ENCODE results near the gene THADA.
"Not testable (repeated sequence)": the region's sequence is repeated elsewhere in the genome, so short reads cannot be mapped to it uniquely, and the experiment has no call there.

THADA gene

GRCh38 chr2:43595603-43596412 is at the start of gene THADA:
Gene THADA, minus strand, starts transcription at chr2:43596038. Its CDS starts 3,646 bp downstream, at chr2:43592392.
- DNase-seq (ENCODE audit: low spot score): peak; percentile 98

- no peak for DNase-seq (ENCODE audit: low spot score)
Observed at GRCh38 chr2:43643680-43644079, 47.8 kb upstream of the THADA start.

DNA sequence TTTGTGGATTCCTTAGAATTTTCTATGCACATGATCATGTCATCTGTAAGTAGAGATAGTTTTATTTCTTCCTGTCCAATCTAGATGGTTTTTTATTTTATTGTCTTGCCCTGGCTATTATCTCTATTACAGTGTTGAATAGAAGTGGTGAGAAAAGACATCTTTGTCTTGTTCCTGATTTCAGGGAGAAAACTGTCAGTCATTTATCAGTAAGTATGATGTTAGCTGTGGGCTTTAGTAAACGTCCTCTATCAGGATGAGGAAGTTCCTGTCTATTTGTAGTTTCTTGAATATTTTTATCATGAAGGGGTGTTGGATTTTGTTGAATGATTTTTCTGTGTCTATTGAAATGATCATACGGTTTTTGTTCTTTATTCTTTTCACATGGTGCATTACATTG is 46.5 kb upstream of the THADA start:
- no peak for DNase-seq (ENCODE audit: low spot score)

GRCh38 chr2:43637030-43637803 is 41.4 kb upstream of the THADA start, which contains the start of gene PLEKHH2:
Gene PLEKHH2, plus strand, starts transcription at chr2:43637260. Its CDS starts 7,414 bp downstream, at chr2:43644674.
- peak; percentile 78 for DNase-seq (ENCODE audit: low spot score)

DNA sequence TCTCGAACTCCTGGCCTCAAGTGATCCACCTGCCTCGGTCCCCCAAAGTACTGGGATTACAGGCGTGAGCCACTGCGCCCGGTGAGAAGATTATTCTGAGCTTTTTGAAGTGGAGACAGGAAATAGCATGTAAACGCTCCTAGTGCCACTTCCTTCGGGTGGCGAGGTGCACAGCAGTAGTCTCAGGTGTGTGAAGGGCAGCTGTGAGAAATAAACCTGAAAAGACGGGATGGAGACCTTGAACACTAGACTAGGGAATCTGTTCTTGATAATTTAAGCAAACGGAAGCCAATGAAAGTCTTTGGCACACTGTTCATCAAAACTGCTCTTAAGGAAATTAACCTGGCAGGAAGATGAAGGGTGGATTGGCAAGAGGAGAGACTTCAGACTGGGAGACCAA is 40.8 kb upstream of the THADA start:
- DNase-seq (ENCODE audit: low spot score): peak; percentile 2

DNA sequence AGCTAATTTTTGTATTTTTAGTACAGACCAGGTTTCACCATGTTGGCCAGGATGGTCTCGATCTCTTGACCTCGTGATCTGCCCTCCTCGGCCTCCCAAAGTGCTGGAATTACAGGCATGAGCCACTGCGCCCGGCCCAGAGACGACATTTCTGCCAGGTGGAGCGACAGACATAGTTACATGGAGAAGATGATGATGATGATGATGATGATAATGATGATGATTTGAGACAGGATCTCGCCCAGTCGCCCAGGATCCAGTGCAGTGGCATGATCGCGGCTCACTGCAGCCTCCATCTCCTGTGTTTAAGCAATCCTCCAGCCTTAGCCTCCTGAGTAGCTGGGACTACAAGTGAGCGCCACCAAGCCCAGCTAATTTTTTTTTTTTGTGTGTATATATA is 40.3 kb upstream of the THADA start:
- DNase-seq (ENCODE audit: low spot score): not testable (repeated sequence)

DNA sequence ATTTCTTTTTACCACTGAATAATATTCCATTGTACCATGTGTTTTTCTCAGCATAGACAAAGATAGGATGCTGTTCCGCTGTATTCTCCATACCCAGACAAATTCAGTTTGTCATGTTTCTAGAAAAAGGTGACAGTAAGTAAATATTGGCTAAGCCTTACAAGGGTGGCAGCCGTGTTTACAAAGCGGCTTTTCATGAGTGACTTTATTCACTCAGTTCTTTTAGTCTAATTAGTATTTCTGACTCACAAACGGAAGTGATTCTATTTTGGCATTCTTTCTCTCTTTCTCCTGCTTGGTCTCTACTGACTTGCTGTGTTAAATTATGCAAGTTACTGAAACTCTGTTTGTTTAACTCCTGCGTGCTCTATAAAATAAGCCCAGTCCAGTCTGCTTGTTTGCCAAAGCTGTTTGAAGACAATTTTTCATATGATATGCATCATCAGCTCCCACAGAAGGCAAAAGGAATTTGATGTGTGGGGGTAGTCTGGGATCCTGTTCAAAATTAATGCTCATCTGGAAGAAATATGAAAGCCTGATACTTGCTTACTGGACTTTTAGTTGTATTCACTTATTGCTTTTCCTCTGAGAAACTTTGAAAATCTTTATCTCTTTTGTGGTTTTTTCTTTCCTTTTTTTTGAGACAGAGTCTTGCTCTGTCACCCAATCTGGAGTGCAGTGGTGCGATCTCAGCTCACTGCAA is 38.9 kb upstream of the THADA start:
- no peak for DNase-seq (ENCODE audit: low spot score)

DNA sequence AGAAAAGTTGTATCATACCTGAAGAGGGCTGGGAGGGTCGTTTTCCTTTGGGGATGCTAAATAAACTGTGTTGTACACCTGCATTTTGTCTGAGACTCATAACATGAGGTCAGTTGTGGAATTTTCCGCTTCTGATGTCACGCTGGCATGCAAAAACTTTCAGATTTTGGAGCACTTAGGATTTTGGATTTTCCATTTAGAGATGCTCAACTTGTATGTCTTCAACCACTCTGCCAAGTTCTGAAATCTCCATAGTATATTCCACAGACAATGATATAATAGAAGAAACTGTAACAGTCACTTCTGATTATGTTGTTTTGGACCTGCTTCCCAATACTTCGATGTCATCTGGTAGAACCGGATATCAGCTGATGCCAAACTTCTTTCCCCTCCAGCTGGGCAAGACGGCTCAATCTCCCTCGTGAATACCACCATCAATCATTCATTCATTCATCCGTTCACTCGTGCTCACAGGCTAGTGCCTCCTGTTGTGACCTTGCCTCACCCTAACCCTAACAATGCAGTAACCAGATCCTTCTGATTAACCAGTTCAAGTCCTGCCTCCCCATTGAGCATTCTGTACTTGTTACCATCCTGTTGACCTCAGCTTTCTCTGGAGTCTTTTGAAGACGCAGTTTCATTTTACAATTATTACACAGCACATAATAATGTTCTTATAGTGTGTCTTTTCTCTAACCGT is 35.9 kb upstream of the THADA start:
- DNase-seq (ENCODE audit: low spot score): no peak

DNA sequence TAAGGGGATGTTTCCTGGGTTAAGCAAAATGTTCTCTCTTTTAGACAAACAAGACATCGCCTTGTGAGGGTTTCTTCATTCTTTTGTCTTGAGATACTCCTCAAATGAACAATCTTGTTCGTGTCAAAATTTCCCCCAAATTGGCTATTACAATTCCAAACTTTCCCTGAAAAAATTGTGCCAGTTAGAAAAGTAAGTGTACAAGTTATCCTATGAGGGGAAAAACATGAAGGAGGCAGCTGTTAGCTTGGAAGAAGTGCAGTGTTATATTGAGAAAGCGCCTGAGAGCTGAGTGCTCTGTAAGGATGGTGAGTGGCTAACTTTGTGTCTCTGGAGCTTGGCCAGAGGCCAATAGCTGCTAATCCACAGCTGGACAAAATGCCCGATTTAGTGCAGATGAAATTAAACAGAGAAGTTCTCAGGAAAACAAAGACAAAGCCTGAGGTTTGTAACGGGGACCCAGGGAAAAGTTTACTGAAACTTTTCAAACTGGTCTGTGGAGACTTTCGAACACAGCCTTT is 27.2 kb upstream of the THADA start:
- no peak for DNase-seq (ENCODE audit: low spot score)

DNA sequence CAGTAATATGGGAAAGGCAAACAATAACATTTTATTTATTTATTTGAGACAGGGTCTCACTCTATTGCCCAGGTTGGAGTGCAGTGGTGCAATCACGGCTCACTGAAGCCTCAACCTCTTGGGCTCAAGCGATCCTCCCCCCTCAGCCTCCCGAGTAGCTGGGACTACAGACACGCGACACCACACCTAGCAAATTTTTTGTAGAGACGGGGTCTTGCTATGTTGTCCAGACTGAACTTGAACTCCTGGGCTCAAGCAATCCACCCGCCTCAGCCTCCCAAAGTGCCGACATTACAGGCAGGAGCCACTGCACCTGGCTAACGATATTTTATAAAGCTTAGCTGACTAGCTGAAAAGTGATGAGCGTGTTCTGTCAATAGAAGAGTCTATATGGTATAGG is 23.7 kb upstream of the THADA start:
- DNase-seq (ENCODE audit: low spot score): no peak

DNA sequence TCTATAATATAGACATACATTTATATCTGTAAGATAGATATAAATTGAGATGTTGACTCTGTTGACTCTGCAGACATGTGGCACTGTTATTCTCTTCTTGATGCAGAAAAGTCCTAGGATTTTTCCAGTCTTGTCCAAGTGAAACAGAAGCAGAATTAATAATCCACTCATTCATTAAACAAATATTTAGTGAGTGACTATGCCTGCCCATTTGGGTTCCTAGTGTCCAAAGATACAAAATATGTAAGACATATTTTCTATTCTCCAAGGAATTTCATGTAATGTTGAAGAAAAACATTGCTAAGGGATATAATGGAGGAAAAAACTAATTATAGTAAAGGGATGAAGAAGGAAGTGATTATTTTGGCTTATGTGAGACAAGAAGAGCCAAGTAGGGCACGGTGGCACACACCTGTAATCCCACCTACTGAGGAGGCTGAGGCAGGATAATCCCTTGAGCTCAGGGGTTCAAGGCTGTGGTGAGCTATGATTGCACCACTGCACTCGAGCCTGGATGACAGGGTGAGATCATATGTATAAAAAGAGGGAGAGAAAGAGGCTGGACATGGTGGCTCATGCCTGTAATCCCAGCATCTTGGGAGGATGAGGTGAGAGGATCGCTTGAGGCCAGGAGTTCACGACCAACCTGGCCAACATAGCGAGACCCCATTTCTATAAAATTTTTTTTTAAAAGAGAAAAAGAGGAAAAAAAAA is 21.3 kb upstream of the THADA start:
- no peak for DNase-seq (ENCODE audit: low spot score)

- no peak for DNase-seq (ENCODE audit: low spot score)
Observed at GRCh38 chr2:43612944-43613343, 17.1 kb upstream of the THADA start.

DNA sequence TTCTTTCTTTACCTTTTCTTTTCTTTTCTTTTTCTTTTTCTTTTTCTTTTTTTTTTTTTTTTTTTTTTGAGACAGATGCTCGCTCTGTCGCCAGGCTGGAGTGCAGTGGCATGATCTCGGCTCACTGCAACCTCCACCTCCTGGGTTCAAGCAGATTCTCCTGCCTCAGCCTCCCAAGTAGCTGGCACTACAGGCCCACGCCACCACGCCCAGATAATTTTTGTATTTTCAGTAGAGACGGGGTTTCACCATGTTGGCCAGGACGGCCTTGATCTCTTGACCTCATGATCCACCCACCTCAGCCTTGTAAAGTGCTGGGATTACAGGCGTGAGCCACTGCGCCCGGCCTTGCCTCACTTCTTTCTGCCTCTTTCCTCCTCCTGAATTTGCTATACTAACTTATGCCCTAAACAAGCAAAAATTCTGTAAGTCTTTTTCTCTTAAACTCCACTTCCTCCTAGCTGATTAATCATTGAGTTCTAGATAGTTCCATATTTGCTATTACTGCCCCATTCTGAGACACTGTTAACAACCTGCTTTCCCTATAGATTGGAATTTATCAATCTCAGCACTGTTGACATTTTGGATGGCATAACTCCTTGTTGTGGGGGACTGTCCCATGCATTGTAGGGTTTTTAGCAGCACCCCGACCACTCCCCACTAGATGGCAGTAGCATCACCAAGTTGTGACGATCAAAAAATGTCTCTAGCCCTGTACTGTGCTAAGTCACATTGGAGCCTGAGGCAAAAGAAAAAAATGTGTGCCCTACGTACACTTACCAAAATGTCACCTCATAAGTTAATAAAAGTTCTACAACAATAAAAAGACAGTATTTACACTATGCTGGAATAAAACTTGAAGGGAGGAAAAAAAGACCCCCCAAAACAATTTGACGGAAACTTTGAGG is 16.4 kb upstream of the THADA start:
- DNase-seq (ENCODE audit: low spot score): peak; percentile 76

DNA sequence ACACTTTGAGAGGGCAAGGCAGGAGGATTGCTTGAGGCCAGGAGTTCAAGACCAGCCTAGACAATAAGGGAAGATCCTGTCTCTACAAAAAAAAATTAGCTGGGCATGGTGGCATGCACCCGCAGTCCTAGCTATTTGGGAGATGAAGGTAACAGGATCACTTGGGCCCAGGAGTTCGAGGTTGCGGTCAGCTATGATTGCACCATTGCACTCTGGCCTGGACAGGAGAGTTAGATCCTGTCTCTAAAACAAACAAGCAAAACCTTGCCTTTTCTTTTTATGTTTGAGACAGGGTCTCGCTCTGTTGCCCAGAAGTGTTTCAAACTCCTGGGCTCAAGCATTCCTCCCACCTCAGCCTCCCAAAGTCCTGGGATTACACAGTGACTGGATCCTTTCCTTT is 14.5 kb upstream of the THADA start:
- DNase-seq (ENCODE audit: low spot score): no peak

- peak; percentile 63 for DNase-seq (ENCODE audit: low spot score)
Observed at GRCh38 chr2:43609290-43609918, 13.6 kb upstream of the THADA start.

DNA sequence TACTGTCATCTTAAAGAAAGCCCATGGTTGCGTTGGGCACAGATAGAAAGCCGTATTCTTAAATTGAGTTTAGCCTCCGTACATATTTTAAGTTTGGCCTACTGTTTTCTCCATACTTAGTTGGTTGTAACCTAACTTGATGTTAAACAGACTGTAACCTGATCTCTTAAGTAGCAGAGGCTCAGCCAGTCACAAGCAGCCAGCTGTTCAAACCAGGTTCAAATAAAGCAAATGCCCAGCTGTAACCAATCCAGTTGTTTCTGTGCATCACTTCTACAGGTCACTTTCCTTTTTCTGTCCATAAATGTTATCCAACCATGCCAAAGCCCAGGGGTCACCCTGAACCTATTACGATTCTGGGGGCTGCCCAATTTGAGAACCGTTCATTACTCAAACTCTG is 10.0 kb upstream of the THADA start:
- no peak for DNase-seq (ENCODE audit: low spot score)

DNA sequence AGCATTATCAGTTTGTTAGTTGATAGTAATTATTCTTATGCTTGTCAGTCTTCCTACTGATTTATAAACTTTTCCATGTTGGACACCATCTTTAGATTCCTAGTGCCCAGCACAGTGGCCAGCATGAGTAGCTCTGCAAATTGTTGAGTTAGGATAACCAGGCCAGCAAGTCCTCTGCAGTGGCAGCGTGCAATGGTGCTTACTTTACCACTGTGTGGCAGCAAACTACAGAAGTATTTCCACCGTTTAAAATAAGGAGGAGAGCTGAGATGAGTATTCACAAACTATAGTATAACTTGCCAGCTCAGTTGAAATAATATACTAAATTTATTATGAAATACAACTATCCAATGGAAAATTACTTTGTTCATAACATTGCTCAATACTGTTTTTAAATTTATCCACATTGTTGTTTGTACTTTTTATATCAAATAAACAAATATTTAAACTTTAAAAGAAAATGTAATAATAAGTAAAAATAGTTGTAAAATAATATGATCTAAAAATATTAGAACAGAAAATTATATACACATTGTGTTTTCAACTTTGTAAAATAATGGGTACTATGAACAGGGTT is 9.3 kb upstream of the THADA start:
- DNase-seq (ENCODE audit: low spot score): peak; percentile 21

GRCh38 chr2:43604674-43605073 is 8.8 kb upstream of the THADA start:
- no peak for DNase-seq (ENCODE audit: low spot score)

GRCh38 chr2:43600596-43600995 is 4.8 kb upstream of the THADA start:
- DNase-seq (ENCODE audit: low spot score): not testable (repeated sequence)
